HUDEP-2 (cell line): ENCODE data around the gene NEURL3.
"Not testable (repeated sequence)": the region's sequence is repeated elsewhere in the genome, so short reads cannot be mapped to it uniquely, and the experiment has no call there.

Experiments
- DNase-seq, 76 experiments: peaks; one replicate each; lab custom pipeline; 2025; ENCODE audit not compliant: unreplicated experiment in 76 of 76; lab: John Stamatoyannopoulos, UW

NEURL3 gene, protein sequence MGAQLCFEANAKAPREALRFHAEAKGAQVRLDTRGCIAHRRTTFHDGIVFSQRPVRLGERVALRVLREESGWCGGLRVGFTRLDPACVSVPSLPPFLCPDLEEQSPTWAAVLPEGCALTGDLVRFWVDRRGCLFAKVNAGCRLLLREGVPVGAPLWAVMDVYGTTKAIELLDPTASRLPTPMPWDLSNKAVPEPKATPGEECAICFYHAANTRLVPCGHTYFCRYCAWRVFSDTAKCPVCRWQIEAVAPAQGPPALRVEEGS

DNA sequence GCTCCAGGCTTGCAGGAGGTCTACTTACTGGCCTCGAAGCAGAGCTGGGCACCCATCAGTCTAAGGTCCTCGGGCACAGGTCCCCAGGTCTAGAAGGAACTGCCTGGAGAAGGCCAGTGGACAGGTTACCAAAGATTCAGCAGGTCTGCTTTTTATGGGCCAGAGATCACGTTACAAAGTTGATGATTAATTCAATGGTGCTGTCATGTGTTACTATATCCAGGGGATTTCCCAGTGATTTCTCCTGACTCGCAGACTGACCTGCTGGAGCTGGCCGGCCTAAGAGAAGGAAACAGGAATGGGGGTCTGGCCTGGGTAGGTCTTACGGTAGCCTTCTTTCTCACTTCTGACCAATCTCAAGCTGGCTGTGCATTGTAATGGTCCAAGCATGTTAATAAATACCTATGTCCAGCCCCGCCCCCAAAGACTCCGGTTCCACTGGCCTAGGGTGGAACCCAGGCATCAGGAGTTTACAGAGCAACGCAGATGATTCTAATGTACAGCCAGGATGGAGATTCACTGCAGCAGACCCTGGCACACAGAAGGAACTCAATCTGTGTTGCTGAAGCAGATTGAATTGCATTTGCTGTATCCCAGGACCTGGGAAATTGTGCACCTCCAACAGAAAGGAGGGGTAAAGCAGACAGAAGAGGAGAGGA is at the start of gene NEURL3:
TSS of gene NEURL3 (minus strand) at position 127 of the 659 bp plus-strand sequence. CDS start at position 56, 71 bp downstream.
- no peak for DNase-seq

DNA sequence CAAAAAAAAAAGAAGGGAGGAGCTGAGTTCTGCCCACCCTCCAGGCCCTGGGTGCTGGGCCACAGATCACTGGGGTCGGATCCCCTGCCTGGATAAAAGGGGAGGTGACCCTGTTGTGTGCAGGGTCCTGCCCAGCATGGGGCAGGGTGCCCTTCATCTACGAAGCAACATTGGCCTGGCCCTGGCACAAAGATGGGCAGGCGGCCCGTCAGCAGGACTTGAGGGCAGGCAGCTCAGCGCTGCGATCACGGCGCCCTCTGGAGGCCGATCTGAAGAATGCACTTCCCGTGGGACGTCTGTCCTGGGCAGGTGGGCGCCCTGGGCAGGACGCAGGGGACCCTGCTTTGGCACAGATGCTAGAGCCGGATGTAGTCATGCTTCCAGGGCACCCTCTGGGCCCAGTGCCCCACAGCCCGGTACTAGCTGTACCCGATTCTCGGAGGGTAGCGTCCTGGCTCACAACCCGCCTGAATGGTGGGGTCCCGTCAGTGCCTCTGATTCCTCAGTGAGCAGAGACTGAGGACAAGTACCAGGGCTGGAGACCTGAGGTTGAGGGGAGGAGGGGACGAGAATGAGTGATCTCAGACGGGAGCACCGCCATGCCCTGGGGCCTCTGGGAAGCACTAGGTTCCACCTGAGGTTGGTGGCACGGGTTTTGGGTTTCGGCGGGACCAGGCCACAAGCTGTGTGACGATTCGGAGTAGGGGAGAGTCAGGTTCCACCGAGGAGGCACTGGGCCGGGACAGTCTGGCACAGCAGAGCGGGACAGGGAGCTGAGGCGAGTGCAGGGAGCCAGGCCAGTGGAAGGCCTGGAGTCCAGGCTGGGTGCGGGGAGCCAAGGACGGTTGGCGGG is 49.4 kb upstream of the NEURL3 start:
- DNase-seq, result peak in 43 of 76 experiments; percentile 1 to 55 (median 18)

DNA sequence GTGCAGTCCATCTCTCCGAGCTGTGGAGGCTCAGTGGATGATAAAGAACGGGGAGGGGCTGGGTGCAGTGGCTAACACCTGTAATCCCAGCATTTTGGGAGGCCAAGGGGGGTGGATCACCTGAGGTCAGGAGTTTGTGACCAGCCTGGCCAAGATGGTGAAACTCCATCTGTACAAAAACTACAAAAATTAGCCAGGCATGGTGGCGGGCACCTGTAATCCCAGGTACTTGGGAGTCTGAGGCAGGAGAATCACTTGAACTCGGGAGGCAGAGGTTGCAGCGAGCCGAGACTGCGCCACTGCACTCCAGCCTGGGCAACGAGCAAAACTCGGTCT is 48.8 kb upstream of the NEURL3 start:
- not testable (repeated sequence) for DNase-seq

DNA sequence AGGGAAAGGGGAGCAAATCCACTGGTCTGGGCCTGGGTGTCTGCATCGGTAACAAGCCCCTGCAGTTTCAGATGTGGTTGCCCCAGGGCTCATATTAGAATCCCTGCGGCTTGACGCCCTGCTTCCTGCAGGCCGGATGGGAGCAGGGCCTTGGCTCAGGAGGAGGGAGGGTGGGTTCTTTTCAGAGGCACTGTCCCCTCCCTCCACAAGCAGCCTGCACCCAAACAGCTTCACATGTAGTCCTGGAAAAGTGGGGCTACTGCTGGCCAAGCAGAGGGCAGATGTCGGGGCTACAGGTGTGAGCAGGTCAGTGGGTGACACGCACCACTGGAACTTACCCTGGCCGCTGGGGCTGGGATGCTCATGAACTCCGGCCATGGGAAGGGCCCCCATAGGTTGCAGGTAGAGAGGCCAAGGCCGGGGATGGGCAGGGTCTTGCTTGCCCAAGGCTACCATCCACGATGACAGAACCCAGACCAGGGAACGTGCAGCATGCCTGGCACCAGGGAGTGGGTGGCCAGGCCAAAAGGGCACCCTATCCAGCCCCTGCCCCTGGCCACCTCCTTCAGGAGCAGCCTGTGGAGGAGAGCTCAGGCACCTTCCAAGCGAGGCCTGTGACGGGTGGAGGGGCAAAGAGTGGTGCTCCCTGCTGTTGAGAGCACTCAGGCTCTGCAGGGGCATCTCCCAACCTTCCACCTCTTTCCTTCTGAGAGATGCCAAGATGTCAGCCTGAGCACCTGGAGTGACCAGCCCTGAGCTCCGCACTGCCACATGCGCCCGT is 48.2 kb upstream of the NEURL3 start:
- no peak for DNase-seq

DNA sequence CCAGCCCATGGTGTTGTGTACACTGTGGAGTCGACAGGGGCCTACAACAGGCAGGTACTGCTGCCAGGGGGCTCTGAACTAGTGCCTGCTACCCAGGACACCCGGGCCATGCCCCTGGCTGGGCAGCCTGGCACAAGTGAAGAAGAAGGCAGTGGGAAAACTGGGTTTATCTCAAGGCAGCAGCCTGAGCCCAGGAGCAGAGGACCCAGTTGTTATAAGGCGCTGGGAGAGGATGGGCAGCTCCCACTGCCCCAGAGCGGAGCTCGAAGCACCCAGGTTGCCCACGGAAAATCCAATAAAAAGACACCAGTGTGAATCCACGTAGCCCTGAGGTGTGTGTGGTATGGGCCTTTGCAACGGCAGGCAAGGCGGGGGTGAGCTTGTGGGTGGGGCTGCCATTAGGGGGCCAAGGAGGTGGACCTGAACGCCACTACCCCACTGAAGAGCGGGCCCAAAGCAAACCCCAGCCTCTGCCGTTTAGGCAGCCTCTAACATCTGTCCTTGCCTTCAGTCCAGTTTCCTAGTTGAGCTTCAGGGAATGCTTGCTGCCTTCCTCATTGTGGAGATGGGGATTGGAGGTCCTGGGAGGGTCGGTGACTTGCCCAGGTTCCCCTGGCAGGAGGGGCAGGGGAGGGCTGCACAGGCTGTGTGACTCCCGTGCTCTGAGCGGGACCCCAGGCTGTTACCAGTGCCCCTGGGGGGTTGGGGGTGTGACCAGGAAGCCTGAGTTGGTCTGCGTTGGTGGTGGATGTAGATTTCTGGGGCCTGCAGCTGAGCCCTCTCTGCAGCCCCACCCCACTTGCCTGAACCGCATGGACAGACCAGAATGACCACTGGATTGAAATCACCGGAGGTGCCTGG is 47.4 kb upstream of the NEURL3 start:
- no peak for DNase-seq

DNA sequence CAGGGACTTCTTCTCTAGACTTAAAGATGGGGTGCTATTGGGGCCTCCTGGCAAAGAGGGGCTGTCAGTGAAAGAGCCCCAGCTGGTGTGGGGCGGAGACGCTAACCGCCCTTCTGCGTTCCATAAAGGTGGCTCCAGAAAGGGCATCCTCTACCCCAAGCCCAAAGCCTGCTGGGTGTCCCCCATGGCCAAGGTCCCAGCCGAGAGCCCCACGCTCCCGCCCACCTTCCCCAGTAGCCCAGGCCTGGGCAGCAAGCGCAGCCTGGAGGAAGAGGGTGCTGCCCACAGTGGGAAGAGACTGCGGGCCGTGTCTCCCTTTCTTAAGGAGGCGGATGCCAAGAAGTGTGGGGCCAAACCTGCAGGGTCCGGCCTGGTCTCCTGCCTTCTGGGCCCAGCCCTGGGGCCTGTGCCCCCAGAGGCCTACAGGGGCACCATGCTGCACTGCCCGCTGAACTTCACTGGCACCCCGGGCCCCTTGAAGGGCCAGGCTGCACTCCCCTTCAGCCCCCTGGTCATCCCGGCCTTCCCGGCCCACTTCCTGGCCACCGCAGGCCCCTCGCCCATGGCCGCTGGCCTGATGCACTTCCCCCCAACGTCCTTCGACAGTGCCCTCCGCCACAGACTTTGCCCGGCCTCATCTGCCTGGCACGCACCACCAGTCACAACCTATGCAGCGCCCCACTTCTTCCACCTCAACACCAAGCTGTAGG is 46.6 kb upstream of the NEURL3 start:
- no peak for DNase-seq

DNA sequence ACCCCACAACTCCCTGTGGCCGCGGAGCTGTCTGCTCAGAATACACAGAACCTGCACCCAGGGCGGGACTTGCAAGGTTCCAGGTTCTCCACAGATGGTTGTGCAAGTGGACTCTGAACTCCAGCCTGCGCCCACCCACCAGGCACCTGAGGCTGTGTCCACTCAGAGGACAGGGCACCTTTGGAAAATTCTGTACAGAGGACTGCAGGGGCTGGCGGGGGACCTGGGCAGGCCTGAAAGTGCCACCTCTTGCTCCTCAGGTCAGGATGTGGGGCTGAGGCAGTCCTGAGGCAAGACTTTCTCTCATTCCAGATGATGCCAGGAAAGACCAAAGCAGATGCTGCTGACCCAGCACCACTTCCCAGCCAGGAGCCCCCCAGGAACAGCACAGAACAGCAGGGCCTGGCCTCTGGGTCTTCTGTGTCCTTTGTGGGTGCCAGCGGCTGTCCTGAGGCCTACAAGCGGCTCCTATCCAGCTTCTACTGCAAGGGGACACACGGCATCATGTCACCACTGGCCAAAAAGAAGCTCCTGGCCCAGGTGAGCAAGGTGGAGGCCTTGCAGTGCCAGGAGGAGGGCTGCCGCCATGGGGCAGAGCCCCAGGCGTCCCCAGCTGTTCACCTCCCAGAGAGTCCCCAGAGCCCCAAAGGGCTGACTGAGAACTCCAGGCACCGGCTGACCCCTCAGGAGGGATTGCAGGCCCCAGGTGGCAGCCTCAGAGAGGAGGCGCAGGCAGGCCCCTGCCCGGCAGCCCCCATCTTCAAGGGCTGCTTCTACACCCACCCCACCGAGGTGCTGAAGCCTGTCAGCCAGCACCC is 45.8 kb upstream of the NEURL3 start:
- DNase-seq, result no peak

DNA sequence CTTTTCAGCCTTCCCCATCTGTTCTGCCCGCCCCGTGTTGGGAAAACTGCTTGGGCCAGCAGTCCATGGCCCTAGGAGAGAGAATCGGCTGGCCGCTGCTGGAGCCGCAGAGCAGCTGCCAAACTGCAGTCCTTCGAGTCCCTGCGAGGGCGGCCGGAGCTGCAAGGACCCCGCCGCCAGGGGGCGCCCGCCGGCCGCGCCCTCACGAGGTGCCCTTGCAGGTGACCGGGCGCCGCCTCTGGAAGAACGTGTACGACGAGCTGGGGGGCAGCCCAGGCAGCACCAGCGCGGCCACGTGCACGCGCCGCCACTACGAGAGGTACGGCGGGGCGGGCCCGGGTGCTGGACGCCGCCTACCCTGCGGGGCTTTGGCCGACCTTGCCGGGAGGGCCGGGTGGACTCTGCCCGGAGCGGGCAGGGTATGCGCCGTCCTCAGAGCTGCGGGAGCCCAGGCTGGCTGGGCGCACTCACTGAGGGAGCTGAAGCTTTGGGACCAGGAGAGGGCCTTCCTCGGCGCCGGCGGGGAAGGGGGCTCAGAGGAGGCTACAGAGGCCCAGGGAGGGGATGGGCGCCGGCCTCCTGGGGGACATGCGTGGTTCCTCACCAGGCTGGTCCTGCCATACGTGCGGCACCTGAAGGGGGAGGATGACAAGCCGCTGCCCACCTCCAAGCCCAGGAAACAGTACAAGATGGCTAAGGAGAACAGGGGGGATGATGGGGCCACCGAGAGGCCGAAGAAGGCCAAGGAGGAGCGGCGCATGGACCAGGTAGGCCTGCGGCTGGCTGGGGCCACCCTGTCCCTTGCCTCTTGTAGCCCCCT is 45.0 kb upstream of the NEURL3 start:
- DNase-seq, result peak in 10 of 76 experiments; percentile 2 to 54 (median 13)

DNA sequence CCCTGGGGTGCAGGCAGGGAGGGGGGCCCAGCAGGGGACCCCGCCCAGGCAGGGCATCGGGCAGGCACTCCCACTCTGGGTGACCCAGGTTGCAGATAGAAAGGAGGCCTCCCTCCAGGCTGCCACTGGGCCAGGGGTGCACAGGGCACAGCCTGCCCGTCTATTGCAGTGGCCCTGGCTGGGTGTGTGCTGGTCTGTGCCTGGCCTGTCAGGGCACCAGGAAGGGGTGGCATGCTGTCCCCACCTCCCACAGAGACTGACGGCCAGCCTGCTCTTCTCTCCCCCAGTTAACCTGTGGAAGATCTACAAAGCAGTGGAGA is 44.3 kb upstream of the NEURL3 start:
- no peak for DNase-seq

DNA sequence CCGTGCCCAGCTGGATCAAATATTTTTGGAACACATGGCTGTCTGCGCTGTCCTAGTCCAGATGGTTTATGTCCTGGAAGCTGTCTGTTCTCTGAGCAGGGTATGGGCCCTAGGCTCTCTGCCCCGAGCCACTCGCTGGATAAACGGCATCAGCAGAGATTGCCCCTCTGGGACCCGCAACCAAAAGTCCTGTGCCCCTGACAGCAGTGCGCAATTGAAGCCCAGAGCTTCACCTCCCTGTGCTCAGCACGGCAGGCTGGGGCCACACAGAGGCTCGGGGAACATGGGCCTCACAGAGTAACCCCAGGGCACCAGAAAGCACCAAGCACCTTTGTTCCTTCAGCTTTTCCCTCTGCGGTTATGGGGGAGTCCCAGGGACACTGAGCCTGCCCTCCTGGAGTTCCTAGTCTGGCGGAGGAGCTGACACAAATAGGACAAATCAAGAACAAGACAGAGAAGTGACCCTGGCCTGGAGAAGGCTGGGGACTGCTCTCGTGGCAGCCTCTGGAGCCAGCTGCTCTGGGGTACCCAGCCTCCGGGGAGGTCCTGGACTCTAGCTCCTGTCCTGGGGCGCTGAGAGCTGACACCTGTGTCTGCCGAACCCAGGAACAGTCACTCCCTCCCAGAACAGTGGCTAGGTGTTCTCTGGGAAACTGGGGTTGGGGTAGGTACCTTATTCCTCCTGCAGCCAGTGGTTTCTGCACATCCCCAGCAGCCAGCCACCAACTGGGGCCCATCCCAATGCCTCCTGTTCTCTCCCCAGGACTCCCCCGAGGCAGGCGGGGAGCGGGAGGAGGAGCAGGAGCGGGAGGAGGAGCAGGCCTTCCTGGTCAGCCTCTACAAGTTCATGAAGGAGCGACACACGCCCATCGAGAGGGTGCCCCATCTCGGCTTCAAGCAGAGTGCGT is 43.7 kb upstream of the NEURL3 start:
- no peak for DNase-seq

DNA sequence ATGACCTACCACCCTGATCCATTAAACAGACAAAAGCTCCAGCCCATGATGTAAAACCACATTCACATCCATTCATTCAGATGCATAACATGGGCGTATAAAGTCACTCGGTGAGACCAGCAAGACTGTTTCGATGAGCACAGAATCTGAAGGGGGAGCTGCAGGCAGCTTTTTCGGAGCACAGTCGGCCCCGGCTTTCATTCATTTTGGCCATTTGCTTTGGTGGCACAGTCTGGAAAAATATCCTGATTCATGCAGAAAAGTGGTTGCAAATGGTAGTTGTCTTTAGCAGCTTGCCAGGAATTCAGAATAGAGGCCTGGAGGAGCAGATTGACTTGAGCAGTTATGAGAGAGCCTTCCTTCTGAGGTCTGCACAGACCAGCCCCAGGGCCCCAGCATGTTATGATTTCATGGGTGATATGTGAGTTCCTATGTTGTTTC is 42.6 kb upstream of the NEURL3 start:
- DNase-seq, result no peak

DNA sequence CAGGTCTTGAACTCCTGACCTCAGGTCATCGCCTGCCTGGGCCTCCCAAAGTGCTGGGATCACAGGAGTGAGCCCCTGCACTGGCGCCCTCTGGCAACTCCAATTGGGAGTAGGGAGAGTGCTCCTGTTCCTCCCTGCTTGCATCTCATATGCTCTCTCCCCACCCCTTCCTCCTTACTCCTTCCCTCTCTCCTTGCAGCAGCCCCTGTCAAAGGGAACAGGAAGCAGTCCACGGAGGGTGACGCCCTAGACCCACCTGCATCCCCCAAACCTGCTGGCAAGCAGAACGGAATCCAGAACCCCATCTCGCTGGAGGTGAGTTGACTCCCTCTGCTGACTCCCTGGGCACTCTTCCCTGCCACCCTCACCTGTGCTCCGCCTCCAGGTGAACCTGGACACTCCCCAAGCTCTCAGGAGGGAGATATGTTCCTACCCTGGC is 42.1 kb upstream of the NEURL3 start:
- DNase-seq, result no peak

DNA sequence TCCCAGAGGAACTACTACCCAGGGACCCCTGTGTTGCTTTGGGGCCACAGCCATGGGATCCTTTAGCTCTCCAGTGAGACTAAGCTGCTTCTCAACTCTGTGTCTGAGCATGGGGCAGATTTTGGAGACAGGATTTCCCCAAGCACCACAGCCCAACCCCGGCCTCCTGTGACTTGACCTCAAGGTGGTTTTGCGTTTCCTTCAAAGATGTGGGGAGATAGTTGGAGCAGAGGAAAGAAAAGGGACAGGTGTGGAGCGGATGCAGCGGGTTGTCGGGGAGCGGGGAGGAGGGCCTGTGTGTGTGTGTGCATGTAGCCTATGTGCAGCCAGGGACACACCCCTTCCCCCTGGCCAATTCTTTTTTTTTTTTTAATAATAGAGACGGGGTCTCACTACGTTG is 41.6 kb upstream of the NEURL3 start:
- DNase-seq, result no peak

DNA sequence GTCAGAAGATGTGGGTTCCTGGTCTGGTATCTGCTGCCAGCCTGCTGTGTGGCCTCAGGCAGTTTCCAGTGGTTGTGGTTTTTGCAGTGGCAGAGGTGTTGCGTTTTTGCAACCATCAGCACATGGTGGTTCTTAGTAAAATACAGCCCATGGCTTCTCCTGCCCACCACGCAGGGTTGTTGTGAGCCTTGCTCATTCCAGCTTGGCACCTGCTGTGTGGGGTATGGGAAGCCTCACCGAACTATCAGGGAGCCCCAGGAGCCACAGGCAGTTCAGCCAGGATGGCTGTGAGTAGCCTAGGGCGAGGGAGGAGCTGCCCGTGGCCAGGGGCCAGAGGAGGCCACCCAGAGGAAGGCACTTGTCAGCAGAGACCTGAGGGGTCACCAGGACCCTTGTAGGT is 41.2 kb upstream of the NEURL3 start:
- no peak for DNase-seq

DNA sequence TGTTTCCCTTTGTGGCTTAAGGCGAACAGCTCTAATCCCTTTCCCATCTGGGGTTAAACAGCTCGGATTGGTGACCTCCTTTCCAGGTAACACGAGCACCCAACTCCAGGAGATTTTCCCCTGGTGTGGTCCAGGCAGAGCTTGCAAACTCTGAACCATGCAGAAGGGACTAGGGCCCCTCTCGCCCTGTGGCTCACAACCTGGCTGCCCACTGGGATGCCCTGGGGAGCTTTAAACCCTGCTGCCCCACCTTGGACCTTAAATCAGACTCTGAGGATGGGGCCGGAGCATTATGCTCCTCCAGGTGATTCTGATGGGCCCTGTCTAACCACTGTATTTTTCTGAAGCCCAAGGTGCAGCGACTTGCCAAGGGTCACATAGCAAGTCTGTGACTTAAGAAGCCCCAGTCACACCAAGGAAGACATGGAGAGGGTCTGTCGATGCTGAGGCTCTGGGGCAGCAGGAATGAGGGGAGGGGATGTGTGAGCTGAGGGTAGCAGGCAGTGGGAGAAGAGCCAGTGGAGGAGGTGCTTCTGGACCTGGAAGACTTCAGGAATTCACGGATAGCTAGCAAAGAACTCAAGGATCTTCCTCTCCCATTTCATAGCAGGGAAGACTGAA is 37.3 kb upstream of the NEURL3 start:
- DNase-seq, result no peak
